Frontal cortex (tissue), 4 donors: ENCODE measurements around the gene APEH. TPM values are rescaled to one million over a fixed set of nuclear protein-coding genes. Genes with fewer than 3 reads are reported as not detected.

Experiments used
- DNase-seq, 2 donors: peaks; one replicate each; pipeline ENCODE4 v3.0.0; 2012; ENCODE audit warnings: low spot score in 2 of 2
- FAIRE-seq: peaks from 2 replicates; lab custom pipeline; 2012; peaks lifted over from hg19 to GRCh38; lab: Jason Lieb, UNC
- total RNA-seq: library from RNA; depleted of rRNA; stranded (reverse); fragments of >200 nt; gene quantifications from one replicate; pipeline ENCODE4 v1.2.3, GENCODE V29; 2014
- donor health status: control.
- donor health status: control.
- donor health status: control.

Gene APEH
- total RNA-seq, 1 donor from 2014 or later: 66.0 TPM

DNA sequence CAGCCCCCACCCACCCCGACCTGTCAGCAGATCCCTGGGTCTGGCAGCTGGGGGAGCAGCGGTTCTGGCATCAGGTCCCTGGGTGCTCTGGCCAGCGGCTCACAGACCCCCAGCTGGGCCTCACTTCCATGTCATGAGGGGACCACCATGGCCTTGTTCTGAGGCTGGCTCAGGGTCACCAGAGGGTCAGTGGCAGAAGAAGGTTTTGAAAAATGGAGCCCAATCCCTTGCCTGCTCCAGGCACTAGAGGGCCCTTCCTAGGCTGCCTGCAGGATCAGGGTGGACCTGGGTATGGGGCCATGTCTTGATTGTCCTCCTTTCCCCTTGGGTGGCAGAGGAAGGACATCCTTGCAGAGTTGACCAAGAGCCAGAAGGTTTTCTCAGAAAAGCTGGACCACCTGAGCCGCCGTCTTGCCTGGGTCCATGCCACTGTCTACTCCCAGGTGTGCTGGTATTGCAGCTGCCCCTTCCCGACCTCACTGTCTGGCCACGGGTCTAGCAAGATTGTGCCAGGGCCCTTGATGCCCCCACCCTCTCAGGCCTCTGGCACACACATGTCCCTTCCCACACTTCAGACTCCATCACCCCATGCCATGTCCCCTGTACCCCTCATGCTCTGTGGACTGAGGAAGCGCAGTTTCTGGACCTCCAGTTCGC, 32.4 kb downstream of the APEH start:
- no peak for FAIRE-seq
- no peak for DNase-seq

DNA sequence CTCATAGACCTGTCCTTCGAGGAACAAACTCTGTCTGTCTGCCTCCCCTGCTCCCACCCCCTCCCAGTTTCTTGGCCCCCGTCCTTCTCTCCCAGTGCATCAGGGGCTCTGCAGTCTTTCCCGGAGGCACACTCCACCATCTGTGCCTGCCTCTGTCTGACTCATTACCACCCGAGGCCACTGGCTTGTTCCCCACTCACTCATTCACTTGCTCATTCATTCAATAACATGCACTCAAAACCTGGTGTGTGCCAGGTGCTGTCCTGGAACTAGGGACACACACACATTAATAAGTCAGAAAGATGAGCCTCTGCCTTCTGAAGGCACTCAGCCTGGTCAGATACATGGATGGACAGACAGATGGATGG, 32.9 kb downstream of the APEH start:
- DNase-seq: no peak
- FAIRE-seq: no peak

DNA sequence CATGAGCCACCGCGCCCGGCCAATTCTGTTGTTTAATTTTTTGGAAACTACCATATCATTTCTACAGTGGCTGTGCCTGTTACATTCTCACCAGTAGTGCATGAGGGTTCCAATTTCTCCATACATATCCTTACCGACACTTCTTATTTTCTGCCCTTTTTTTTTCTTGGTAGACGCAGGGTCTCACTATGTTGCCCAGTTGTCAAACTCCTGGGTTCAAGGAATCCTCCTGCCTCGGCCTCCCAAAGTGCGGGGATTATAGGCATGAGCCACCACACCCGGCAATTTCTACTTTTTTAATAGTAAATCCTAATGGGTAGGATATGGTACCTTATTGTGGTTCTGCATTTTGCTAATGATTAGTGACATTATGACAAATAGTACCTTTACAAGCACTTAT, 35.7 kb downstream of the APEH start:
- DNase-seq (no peak), FAIRE-seq (no peak)

DNA sequence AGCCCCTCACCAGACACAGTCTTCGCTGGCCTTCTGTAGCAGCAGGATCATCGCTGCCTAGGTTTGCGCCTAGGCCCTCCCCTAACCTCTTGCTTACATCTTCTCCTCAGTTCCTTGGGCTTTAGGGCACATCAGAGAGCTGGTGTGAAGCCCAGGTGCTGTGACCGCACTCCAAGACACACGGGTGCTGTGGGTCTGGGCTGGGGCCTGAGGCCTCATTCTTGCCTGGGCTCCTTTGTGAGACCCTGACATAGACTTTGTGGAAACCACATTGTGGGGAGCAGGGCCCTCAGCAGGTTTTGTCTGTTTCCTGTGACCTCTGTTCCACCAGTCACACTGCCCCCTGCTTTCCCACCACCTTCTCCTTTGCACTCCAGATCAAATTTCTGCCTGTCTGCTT, 37.3 kb downstream of the APEH start:
- FAIRE-seq (no peak), DNase-seq (no peak)

DNA sequence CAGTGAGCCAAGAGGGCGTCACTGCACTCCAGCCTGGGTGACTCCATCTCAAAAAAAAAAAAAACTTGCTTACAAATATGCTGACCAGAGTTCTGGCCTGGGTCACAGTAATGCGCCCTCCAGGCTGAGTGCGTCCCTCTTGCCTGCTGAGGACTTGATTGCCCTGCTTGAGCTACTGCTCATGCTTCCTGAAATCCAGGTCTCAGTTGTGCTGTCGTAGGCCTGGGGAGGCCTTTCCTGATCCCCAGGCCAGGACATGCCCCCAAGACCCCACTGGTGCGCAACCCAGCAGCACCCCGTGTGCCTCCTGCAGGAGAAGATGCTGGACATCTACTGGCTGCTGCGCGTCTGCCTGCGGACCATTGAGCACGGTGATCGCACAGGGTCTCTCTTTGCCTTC, 38.0 kb downstream of the APEH start:
- DNase-seq: no peak
- FAIRE-seq: no peak

DNA sequence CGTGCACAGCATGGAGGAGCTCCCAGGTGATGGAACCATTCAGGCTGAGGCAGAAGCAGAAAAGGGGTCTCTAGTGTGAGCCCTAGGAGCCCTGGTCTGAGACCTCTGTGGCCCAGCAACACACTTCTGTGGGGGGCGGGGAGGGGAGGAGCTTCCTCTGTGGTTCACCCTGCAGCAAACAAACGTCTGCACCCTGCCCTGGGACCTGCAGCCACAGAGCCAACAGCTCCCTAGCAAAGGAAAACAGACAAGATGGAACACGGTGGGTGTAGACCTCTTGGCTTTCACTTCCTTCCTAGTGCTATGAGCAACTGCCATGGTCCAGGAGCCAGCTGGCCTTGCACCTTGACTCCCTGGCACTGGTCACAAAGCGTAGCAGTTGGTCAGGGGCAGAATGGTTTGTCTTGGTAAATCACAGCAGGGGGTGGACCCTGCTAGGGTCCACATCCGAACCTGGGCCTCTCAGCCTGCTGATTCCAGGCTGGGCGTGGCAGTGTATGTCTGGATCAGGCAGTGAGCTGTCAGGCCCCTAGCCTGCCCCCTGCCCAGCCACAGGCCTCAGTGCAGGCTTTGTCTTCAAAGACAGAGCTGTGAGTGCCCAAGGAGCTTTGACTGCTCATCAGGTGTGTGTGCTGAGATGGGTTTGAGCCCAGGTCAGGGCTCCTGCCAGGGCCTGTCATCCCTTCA, 38.6 kb downstream of the APEH start:
- FAIRE-seq (no peak), DNase-seq (no peak)

DNA sequence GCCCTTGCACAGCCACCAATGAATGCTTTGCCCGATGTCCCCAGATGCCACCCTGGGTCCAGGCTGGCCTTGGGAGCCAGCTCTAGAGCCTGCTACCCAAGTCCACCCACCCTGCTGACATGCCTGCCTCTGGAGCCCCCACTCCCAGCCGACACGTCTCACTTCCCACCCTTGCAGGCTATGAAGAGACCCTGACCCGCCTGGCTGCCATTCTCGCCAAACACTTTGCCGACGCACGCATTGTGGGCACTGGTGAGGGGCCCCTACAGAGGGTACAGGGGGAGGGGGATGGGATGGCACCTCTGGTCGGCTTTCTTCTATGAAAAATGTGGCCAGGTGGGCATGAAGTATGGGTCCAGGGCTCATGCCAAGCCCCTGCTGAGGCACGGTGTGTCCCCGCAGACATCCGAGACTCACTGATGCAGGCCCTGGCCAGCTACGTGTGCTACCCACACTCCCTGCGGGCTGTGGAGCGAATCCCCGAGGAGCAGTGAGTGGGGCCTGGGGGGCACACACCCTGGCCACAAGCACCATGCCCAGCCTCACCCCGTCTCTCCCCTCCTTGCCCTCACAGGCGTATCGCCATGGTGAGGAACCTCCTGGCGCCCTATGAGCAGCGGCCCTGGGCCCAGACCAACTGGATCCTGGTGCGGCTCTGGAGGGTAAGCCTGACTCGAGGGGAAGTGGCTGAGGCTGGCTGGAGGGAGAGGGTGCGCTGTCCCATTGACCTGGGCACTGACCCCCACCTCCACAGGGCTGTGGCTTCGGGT, 39.4 kb downstream of the APEH start:
- DNase-seq: no peak
- no peak for FAIRE-seq

DNA sequence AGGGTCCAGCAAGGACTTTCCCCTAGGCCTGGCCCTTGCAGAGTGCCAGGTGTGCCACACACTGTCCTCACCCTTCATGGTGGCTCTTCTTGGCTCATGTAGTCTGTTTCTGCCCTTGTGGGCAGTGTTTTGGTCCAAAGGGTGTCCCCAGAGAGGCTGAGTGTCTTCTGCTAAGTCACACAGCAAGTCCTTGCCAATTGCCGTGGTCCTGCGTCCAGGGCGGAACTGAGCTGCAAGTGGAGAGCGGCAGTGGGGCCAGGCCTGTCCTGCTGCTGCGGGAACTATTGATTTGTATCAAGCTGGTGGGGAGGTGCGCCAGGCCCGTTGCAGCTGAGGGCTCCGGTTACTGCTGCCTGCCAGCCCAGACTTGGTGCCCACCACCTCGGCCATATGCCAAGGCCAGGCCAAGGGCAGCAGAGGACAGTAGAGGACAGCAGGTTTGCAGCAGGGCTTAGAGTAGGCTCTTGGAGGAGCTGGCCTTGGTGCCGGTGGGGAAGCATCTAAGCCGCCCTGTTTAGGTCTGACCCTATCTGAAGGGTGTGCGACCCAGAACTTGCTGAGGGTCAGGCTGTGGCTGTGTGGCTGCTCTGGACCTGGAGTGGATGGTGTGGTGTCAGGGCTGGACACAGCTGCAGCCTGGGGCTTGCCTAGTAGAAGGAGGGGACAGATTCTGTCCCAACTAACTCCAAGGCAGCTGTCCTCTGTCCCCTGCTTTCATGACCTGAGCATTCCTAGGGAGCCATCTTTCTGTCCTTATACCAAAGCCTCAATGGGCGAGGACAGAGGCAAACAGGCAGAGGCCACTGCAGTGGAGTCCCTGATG, 40.8 kb downstream of the APEH start:
- no peak for DNase-seq
- no peak for FAIRE-seq

DNA sequence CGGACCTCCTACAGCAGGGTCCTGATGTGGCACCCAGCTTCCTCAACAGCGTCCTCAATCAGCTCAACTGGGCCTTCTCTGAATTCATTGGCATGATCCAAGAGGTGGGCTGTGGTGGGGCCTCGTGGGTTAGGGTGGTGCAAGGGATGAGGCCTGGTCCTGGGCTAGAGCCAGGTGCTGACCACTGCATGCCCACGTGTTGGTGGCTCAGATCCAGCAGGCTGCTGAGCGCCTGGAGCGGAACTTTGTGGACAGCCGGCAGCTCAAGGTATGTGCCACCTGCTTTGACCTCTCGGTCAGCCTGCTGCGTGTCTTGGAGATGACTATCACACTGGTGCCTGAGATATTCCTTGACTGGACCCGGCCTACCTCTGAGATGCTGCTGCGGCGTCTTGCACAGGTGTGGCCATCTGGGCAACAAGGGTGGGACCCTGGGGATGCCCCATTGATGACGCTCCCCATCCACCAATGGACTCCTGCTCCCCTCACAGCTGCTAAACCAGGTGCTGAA, 41.5 kb downstream of the APEH start:
- no peak for FAIRE-seq
- DNase-seq: no peak

DNA sequence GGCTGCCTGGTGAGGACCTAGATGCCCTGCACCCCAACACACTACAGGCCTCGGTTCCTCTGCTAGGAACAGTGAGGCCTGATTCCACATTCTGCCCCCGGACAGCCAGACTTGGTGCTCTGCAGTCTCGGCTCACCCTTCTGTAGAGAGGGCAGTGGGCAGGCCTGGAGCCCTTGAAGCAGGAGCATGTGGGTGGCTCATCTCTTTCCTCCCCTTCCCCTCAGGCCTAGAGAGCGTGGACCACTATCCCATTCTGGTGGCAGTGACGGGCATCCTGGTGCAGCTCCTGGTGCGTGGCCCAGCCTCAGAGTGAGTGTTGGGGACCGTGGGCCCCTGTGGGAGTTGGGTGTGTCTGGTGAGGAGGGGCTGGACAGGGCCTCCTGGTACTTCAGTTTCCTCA, 42.0 kb downstream of the APEH start:
- FAIRE-seq: no peak
- DNase-seq: peak in 1 of 2 donors; percentile 2

DNA sequence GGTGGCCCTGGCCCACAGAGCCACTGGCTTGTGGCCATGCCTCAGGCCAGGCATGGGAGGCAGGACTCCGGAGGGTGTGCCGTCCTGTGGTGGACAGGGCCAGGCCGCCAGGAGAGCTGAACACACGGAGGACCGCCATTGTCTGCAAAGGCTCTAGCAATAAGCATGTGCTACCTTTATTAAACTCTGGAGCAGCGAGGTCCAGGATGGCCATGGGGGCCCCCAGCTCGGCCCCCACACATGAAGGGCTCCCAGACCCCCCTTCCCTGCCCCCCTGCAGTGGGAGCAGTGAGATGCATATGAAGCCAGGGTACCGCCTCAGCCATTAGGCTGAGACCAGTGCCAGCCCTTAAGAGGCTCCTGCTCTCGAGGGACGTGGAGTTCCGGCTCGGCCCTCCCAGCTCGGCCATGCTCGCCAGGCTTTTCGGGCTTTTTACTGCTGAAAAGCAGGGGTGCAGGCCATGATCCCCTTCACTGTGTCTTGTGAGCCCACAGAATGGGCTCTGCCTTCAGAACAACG, 42.6 kb downstream of the APEH start:
- peak in 1 of 2 donors; percentile 3 for DNase-seq
- FAIRE-seq: no peak

DNA sequence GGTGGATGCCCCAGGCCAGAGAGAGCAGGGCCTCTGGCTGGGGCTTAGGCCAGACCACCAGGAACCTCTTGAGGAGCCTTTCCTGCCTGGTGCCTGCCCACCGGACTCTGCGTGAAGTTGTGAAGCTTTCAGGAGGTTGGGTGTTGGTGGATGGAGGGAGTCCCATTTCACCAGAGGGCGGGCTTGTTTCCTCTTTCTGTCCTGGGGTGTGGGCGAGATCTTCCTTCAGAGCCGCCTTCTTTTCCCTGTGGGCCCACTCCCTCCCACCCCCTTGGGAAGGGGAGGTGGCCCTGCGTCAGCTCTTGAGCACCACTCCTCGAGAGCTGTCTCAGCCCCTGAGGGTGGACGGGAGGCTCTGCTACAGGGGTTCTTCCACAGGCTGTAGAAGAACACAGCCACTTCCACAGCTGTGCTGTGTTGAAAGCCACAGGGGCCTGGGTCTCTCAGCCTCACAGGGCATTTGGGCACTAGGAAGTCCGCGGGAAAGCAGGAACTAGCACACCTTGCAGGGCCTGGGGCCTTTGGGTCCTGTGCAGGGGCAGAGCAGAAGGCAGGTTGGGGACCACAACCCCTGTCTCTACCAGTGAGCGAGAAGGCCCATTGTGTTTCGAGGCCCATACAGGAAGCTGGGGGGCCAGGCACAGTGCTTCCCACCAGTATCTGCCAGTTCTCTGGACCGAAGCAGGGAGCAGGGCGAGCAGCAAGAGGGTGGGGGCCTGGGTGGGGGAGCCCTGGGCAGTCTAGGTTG, 43.2 kb downstream of the APEH start:
- FAIRE-seq (no peak), DNase-seq (peak in 1 of 2 donors; percentile 10)

DNA sequence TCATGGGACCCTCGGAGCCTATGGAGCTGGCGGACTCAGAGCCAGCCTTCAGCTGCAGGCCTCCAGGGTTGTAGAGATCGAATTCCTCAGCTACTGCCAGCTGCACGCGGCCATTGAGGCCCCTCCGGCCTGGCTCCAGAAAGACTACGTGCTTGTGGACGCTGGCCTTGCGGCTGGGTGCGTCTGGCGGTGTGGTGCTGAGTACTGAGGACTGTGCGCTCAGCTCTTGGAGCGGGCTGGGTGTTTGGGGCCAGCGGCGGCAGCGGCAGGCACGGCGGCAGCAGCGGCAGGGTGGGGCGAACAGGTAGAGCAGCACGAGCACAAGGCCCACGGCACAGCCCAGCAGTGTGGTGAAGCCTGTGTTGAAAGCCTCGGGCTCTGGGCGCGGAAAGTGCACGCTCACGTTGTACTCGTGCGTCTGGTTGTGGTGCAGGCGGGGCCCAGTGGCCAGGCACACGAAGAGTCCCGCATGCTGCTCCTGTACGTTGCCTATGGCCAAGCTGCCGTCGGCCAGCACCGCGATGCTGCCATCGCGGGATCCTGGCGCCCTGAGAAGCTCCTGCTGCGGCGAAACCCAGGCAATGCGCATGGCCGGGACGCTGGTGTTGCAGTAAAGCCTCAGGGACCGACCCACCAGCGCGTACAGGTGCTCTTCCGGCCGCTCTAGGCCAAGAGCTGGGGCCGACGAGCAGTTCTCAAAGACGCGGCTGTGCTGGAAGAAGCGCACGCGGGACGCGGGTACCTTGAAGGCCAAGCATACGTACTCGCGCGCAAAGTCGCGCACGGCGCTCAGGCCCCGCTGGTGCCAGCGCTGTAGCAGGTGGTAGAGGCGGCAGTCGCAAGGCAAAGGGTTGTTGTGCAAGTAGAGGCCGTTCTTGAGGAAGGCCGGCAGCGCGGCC, 44.1 kb downstream of the APEH start:
- no peak for FAIRE-seq
- DNase-seq: peak in 1 of 2 donors; percentile 12

DNA sequence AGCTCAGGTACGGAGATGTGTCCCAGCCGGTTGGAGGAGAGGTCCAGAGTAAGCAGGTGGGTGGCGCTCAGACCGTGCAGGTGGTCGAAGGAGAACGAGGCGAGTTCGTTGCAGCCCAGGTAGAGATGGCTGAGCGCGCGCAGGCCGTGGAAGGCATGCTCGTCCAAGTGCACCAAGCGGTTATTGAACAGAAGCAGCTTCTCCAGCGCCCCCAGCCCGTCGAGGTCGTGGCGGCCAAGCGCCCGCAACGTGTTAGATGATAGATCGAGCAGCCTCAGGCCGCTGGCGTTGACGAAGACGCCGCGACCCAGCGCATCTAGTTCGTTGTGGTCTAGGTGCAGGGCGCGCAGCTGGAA, 44.7 kb downstream of the APEH start:
- DNase-seq (no peak), FAIRE-seq (no peak)

DNA sequence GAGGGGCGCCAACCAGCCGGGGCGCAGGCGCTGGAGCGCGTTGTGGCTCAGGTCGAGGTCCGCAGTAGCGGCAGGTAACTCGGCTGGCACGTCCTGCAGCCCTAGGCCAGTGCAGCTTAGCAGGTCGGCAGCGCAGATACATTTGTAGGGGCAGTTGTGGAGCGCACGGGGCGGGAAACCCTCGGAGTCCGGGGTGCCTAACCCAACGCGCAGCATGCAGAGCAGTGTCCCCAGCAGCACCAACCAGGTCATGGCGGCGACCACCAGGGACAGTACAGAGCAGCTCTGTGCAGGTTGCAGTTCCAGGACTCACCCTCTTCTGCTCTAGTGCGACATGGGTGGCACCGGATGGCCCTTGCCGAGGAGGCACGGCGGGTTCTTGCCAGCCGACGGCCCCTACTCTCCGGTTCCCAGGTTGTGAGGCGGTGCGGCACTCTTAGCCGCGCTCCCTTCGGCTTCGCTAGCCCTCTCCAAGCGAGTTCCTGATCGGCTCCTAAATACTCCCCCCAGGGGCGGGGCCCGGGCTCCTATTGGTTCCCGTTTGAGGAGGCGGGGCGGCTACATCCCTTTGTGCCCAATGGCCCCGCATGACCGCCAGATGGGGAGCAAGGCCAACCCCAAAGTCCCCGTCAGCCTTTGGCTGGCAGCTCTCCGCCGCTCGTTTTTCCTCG, 45.2 kb downstream of the APEH start, which contains the start of gene AMIGO3:
Gene AMIGO3 (minus strand): TSS at position 471 of the 671 bp plus-strand sequence. CDS start 219 bp downstream, at position 252.
- DNase-seq: peak; percentile 97 to 99
- peak; percentile 26 for FAIRE-seq

DNA sequence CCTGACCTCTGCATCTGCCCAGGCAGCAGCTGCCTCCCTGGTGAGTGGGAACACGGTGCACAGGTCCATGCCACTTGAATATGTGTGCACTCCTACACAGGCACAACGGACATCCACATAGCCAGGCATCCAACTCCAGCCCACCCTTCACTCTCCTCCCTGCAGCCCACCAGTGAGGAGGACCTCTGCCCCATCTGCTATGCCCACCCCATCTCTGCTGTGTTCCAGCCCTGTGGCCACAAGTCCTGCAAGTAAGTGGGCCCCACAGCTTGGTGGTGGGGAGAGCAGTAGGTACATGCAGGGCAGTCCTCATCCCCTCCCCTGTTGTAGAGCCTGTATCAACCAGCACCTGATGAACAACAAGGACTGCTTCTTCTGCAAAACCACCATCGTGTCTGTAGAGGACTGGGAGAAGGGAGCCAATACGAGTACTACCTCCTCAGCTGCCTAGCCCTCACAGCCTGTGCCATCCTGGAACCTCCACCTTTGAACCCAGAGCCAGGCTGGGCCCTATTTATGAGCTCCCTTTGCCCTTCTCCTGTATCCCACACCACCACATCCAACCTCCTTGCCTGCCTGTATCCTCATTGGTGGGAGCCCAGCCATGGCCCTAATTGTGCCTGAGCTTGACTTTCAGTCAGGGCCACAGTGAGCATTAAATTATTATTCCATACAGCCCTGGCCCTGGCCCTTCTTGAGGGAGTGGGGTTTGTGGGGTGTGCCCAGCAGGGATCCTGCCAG, 46.9 kb downstream of the APEH start:
- FAIRE-seq (no peak), DNase-seq (no peak)

DNA sequence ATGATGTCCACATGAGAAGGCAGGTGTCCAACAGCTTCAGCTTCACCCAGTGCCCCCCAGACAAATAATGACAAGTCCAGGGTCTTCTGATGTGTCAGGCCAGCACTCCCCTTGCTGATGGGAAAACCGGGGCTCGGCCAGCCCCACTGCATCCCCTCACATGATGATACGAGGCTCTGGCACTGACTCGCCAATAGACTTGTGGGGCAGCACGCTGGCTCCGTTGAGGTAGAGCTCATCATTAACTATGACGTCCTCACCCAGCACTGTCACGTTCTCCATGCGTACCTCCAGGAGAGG, 47.4 kb downstream of the APEH start:
- no peak for FAIRE-seq
- DNase-seq: peak in 1 of 2 donors; percentile 14
